Thyroid gland (tissue), 4 donors: ENCODE results near the gene JAG2. TPM values are rescaled to one million over a fixed set of nuclear protein-coding genes. Genes with fewer than 3 reads are reported as not detected.

Experiments
- DNase-seq, 2 donors: peaks; one replicate each; pipeline ENCODE4 v3.0.0-alpha.2; 2019
- H3K27ac ChIP-seq, 3 donors: fragments of 200-600 bp; sonication (generic); 1 replicate in 2 of 3; 2 replicates in 1 of 3; pipeline ENCODE4 v1.5.1; 2016 to 2019; ENCODE audit warnings: mild to moderate bottlenecking in 1 of 3, moderate library complexity in 1 of 3
- H3K27me3 ChIP-seq: fragments of 200-600 bp; sonication (generic); one replicate; pipeline ENCODE4 v1.5.1; 2019
- H3K36me3 ChIP-seq, 2 donors: fragments of 200-600 bp; sonication (generic); one replicate each; pipeline ENCODE4 v1.5.1; 2016 to 2019
- H3K4me1 ChIP-seq, 2 donors: fragments of 200-600 bp; sonication (generic); one replicate each; pipeline ENCODE4 v1.5.1; 2017 to 2019
- H3K4me3 ChIP-seq, 3 donors: fragments of 200-600 bp; sonication (generic); replicated peaks in 1 of 3; 1 replicate in 2 of 3; 2 replicates in 1 of 3; pipeline ENCODE4 v1.5.1; 2016; ENCODE audit warnings: mild to moderate bottlenecking in 1 of 3
- H3K9me3 ChIP-seq: fragments of 200-600 bp; sonication (generic); one replicate; pipeline ENCODE4 v1.5.1; 2017
- CTCF ChIP-seq, 6 experiments: fragments of 200-600 bp in 3 of 6; fragments of 450-650 bp in 3 of 6; sonication (generic) in 3 of 6; IDR thresholded peaks; one replicate each; pipeline ENCODE4 v1.5.1; 2016 to 2019; ENCODE audit warnings: antibody characterized with exemption in 6 of 6, mild to moderate bottlenecking in 2 of 6, inconsistent platforms in 1 of 6, moderate library complexity in 1 of 6
- POLR2A ChIP-seq, 2 donors: fragments of 450-650 bp; IDR thresholded peaks; one replicate each; pipeline ENCODE4 v1.6.1; 2017; ENCODE audit warnings: antibody characterized with exemption in 2 of 2, mild to moderate bottlenecking in 2 of 2, moderate library complexity in 1 of 2
- WGBS, 2 donors: methylation state at CpG; one replicate each; pipeline ENCODE4 v1.1.5; 2017; 5-methylcytosine and 5-hydroxymethylcytosine counted together
- intact Hi-C: fragments of 100-400 bp; cut with DNase I; formaldehyde crosslinking; loops from one replicate; pipeline ENCODE4 v1.15.1; 2023
- total RNA-seq, 4 donors: library from RNA; depleted of rRNA; stranded (reverse); fragments of >200 nt; gene quantifications; one replicate each; pipeline ENCODE4 v1.2.3, GENCODE V29; 2016

JAG2 gene
- total RNA-seq, 4 donors from 2014 or later = 3.9 to 10.7 (median 5.2) TPM

- Histone ChIP-seq H3K4me3 (no peak overlapping the region), H3K4me1 (peaks cover 22 to 45% of the 10 kb centered on the region in 2 donors), H3K36me3 (peaks cover 0 to 4% of the 10 kb centered on the region in 2 donors), H3K9me3 (no peaks in the 10 kb centered on the region), H3K27ac (peak overlapping the region; percentile 49 to 72 (median 67)), H3K27me3 (no peaks in the 10 kb centered on the region)
- peak; percentile 96 to 97 for DNase-seq
- intact Hi-C loops = loop anchor here (5.0 kb wide), 1 partner anchor 78 kb away; no protein-coding TSS in a partner anchor
- 40 to 56% methylated on average over 20 to 24 of the region's 24 CpGs for WGBS, 2 donors
- TF ChIP-seq CTCF (IDR thresholded peaks at IDR 0.05) (peak in 1 of 6 experiments; percentile 12), POLR2A (IDR thresholded peaks at IDR 0.05) (peak in 1 of 2 donors; percentile 5)
These were observed 35.8 kb upstream of the JAG2 start for GRCh38 chr14:105204206-105204930.

GRCh38 chr14:105203701-105204100, 35.1 kb upstream of the JAG2 start:
- intact Hi-C loops = loop anchor here (2.0 to 5.0 kb wide), 2 partner anchors 79 to 149 kb away; no protein-coding TSS in a partner anchor
- Histone ChIP-seq H3K4me3 (no peak overlapping the region), H3K4me1 (peaks cover 22 to 49% of the 10 kb centered on the region in 2 donors), H3K36me3 (no peaks in the 10 kb centered on the region), H3K9me3 (no peaks in the 10 kb centered on the region), H3K27ac (peak overlapping the region in 2 of 3 donors; percentile 67 to 72), H3K27me3 (no peaks in the 10 kb centered on the region)
- peak in 1 of 2 donors; percentile 23 for DNase-seq
- TF ChIP-seq POLR2A (IDR thresholded peaks at IDR 0.05) = no peak
- no peak for TF ChIP-seq CTCF (IDR thresholded peaks at IDR 0.05)
- 74 to 83% methylated on average over 3 to 5 of the region's 6 CpGs for WGBS, 2 donors

DNA sequence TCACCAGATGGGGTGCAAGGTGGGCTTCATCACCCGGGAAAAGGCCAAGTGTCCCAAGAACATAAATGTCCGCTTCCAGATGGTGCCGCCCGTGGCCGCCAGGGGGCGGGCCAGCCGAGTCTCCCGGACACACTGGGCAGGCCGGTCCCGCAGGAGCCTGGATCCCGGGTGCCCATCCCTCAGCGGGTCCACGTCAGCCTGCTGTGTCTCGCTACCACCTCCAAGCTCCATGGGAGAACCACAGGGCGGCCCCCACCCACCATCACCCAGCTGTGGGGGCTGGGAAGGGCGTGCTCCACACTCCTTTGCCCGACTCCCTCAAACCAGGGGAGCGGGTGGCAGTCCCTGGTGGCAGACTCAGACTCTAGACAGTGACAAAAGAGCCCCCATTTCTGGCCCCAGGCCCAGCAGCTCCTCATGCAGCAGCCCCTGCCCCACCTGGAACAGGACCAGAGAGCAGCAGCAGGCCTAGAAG, 34.5 kb upstream of the JAG2 start:
- Histone ChIP-seq H3K4me3 (no peak overlapping the region), H3K27ac (no peak overlapping the region), H3K4me1 (peaks cover 22 to 53% of the 10 kb centered on the region in 2 donors), H3K9me3 (no peaks in the 10 kb centered on the region), H3K36me3 (no peaks in the 10 kb centered on the region), H3K27me3 (no peaks in the 10 kb centered on the region)
- intact Hi-C loops = loop anchor here (2.0 to 5.0 kb wide), 2 partner anchors 79 to 150 kb away; no protein-coding TSS in a partner anchor
- TF ChIP-seq CTCF (IDR thresholded peaks at IDR 0.05) (peak; percentile 79 to 92 (median 86)), POLR2A (IDR thresholded peaks at IDR 0.05) (peak in 1 of 2 donors; percentile 1)
- peak; percentile 82 to 85 for DNase-seq
- 1 to 2% methylated on average over 9 to 13 of the region's 18 CpGs for WGBS, 2 donors

DNA sequence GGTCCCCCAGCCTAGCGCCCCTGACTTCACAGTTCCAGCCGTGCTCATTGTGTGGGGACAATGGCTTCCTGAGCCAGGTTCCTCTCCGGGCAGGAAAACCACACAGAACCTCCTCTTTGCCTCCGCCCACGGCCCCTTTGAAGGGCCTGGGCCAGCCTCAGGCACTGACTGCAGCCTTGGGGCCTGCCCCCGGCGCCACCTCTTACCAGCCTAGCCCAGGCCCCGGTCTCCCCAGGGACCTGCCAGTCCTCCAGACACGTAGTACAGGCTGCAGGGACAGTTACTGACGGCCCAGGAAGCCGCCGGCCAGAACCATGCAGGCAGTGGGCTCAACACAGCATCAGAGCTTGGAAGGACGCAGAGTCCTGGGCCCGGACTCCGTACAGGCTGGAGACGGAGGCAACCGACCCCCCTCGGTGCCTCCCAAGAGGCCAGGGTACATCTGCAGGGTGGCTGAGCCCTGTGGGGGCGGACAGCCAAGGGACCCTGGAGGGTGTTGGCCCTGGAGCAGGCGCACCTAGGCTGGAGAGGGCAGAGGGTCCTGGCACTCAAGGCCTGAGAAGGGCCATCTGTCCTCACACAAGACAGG, 33.4 kb upstream of the JAG2 start:
- intact Hi-C loops = loop anchor here (2.0 to 5.0 kb wide), 2 partner anchors 80 to 151 kb away; no protein-coding TSS in a partner anchor
- Histone ChIP-seq H3K27me3 (no peaks in the 10 kb centered on the region), H3K27ac (no peak overlapping the region), H3K4me3 (no peak overlapping the region), H3K9me3 (no peaks in the 10 kb centered on the region), H3K4me1 (peaks cover 26 to 61% of the 10 kb centered on the region in 2 donors), H3K36me3 (no peaks in the 10 kb centered on the region)
- 36 to 49% methylated on average over 3 to 17 of the region's 20 CpGs for WGBS, 2 donors
- TF ChIP-seq POLR2A (IDR thresholded peaks at IDR 0.05) (no peak), CTCF (IDR thresholded peaks at IDR 0.05) (no peak)
- no peak for DNase-seq
